ENCODE measurements around the gene METAP2.

METAP2 gene

GRCh38 chr12:95551305-95551704 is 77.4 kb downstream of the METAP2 start, which contains the start of gene USP44 (continued):
- TF ChIP-seq ZNF280D (tag by site-specific recombination; IDR thresholded peaks at IDR 0.05) = no peak
- TF ChIP-seq YY2 (tag by site-specific recombination; IDR thresholded peaks at IDR 0.05) = no peak
- no peak for TF ChIP-seq ZNF473 (tag by site-specific recombination; IDR thresholded peaks at IDR 0.05)
- TF ChIP-seq ZNF48 (tag by site-specific recombination; IDR thresholded peaks at IDR 0.05) = no peak
- TF ChIP-seq SP7 (tag by site-specific recombination; IDR thresholded peaks at IDR 0.05) = no peak
- no peak for TF ChIP-seq ZNF121 (tag by site-specific recombination; IDR thresholded peaks at IDR 0.05)
- no peak for TF ChIP-seq KLF7 (tag by site-specific recombination; IDR thresholded peaks at IDR 0.05; ENCODE audit: borderline replicate concordance)
- no peak for TF ChIP-seq ZNF23 (tag by site-specific recombination; IDR thresholded peaks at IDR 0.05; ENCODE audit: borderline replicate concordance)
- TF ChIP-seq ZSCAN5A (tag by site-specific recombination; IDR thresholded peaks at IDR 0.05) = no peak
- TF ChIP-seq ZNF518A (tag by site-specific recombination; conservative IDR thresholded peaks at IDR 0.05; ENCODE audit: low read depth) = no peak
- TF ChIP-seq ZNF354C (tag by site-specific recombination; IDR thresholded peaks at IDR 0.05; ENCODE audit: borderline replicate concordance, low read depth) = no peak
- no peak for TF ChIP-seq ZNF26 (tag by site-specific recombination; IDR thresholded peaks at IDR 0.05)
- TF ChIP-seq ZNF335 (tag by site-specific recombination; conservative IDR thresholded peaks at IDR 0.05) = peak; percentile 39; the same call in 1 of the 2 replicates
- TF ChIP-seq ZNF157 (tag by site-specific recombination; IDR thresholded peaks at IDR 0.05) = no peak
- TF ChIP-seq ZNF10 (tag by site-specific recombination; IDR thresholded peaks at IDR 0.05) = 0 out of 2 replicates have a peak, but pooled peaks have one; percentile 40
- TF ChIP-seq ZNF660 (tag by site-specific recombination; IDR thresholded peaks at IDR 0.05) = peak; percentile 50; the same call in 1 of the 2 replicates
- no peak for TF ChIP-seq ZNF707 (tag by site-specific recombination; IDR thresholded peaks at IDR 0.05)
- TF ChIP-seq ZBTB17 (tag by site-specific recombination; IDR thresholded peaks at IDR 0.05) = peak; percentile 20; the same call in 1 of the 2 replicates
- TF ChIP-seq ZSCAN30 (tag by site-specific recombination; IDR thresholded peaks at IDR 0.05) = 0 out of 2 replicates have a peak, but pooled peaks have one; percentile 38
- peak; percentile 94 for TF ChIP-seq PRDM4 (tag by site-specific recombination; IDR thresholded peaks at IDR 0.05)
- no peak for TF ChIP-seq ZNF302 (tag by site-specific recombination; IDR thresholded peaks at IDR 0.05; ENCODE audit: low read depth)
- TF ChIP-seq ZNF560 (tag by site-specific recombination; IDR thresholded peaks at IDR 0.05; ENCODE audit: borderline replicate concordance) = no peak
- peak; percentile 86 for TF ChIP-seq GLIS1 (tag by site-specific recombination; IDR thresholded peaks at IDR 0.05)

Data from HEK293 (cell line).